Nephron progenitor cell (in vitro differentiated cells): ENCODE measurements around the gene EBNA1BP2.

Experiments
- DNase-seq: peaks from one replicate; pipeline ENCODE4 v3.0.0; 2021
- H3K27ac Mint-ChIP-seq: 2 replicates; pipeline ENCODE4 v1.8.0; 2021; ENCODE audit warnings: mild to moderate bottlenecking, moderate library complexity, mixed read lengths
- H3K27me3 Mint-ChIP-seq: 2 replicates; pipeline ENCODE4 v1.8.0; 2021; ENCODE audit warnings: mild to moderate bottlenecking, low read depth, mixed read lengths; ENCODE audit not compliant: poor library complexity
- H3K36me3 Mint-ChIP-seq: 2 replicates; pipeline ENCODE4 v1.8.0; 2021; ENCODE audit warnings: low read depth, mixed read lengths
- H3K4me1 Mint-ChIP-seq: 2 replicates; pipeline ENCODE4 v1.8.0; 2021; ENCODE audit warnings: mixed read lengths
- H3K4me3 Mint-ChIP-seq: 2 replicates; pipeline ENCODE4 v1.8.0; 2021; ENCODE audit warnings: mild to moderate bottlenecking, moderate library complexity, mixed read lengths
- H3K9me3 Mint-ChIP-seq: 2 replicates; pipeline ENCODE4 v1.8.0; 2021; ENCODE audit warnings: mild to moderate bottlenecking, moderate library complexity, mixed read lengths
- CTCF ChIP-seq: fragments of 200-600 bp; sonication (generic); IDR thresholded peaks from 2 replicates; pipeline ENCODE4 v1.5.0; 2021; ENCODE audit warnings: antibody characterized with exemption

The EBNA1BP2 gene

GRCh38 chr1:43135857-43136781 lies 36.0 kb downstream of the EBNA1BP2 start:
- Mint-ChIP-seq H3K9me3 (peaks cover 54% of the 10 kb centered on the region), H3K4me1 (no peaks in the 10 kb centered on the region), H3K36me3 (peaks cover 72% of the 10 kb centered on the region), H3K27ac (peak overlapping the region; percentile 16), H3K4me3 (no peak overlapping the region), H3K27me3 (peaks cover 8% of the 10 kb centered on the region)
- no peak for DNase-seq
- TF ChIP-seq CTCF, result no peak

- H3K27ac Mint-ChIP-seq, result no peak overlapping the region
- peaks cover 72% of the 10 kb centered on the region for H3K36me3 Mint-ChIP-seq
- H3K9me3 Mint-ChIP-seq, result peaks cover 42% of the 10 kb centered on the region
Observed at GRCh38 chr1:43134640-43135039, 37.5 kb downstream of the EBNA1BP2 start.

GRCh38 chr1:43134068-43134467 lies 38.0 kb downstream of the EBNA1BP2 start:
- TF ChIP-seq CTCF, result no peak
- no peak overlapping the region for H3K4me3 Mint-ChIP-seq
- H3K27me3 Mint-ChIP-seq, result peaks cover 8% of the 10 kb centered on the region
- H3K36me3 Mint-ChIP-seq, result peaks cover 67% of the 10 kb centered on the region
- no peak for DNase-seq
- H3K4me1 Mint-ChIP-seq, result peaks cover 4% of the 10 kb centered on the region
- H3K27ac Mint-ChIP-seq, result no peak overlapping the region
- peaks cover 36% of the 10 kb centered on the region for H3K9me3 Mint-ChIP-seq

More at GRCh38 chr1:43134640-43135039, 37.5 kb downstream of the EBNA1BP2 start:
- TF ChIP-seq CTCF, result no peak
- no peak for DNase-seq
- peaks cover 4% of the 10 kb centered on the region for H3K4me1 Mint-ChIP-seq
- H3K4me3 Mint-ChIP-seq, result no peak overlapping the region
- peaks cover 8% of the 10 kb centered on the region for H3K27me3 Mint-ChIP-seq

- H3K36me3 Mint-ChIP-seq, result peaks cover 72% of the 10 kb centered on the region
- peaks cover 52% of the 10 kb centered on the region for H3K9me3 Mint-ChIP-seq
- H3K27ac Mint-ChIP-seq, result peak overlapping the region; percentile 17
- no peak for TF ChIP-seq CTCF
- H3K4me3 Mint-ChIP-seq, result no peak overlapping the region
- DNase-seq, result no peak
- no peaks in the 10 kb centered on the region for H3K27me3 Mint-ChIP-seq
- peaks cover 4% of the 10 kb centered on the region for H3K4me1 Mint-ChIP-seq
Observed at GRCh38 chr1:43129426-43129825, 42.7 kb downstream of the EBNA1BP2 start.

GRCh38 chr1:43128816-43129215 lies 43.3 kb downstream of the EBNA1BP2 start:
- H3K27ac Mint-ChIP-seq, result no peak overlapping the region
- no peak for DNase-seq
- no peaks in the 10 kb centered on the region for H3K27me3 Mint-ChIP-seq
- H3K9me3 Mint-ChIP-seq, result peaks cover 51% of the 10 kb centered on the region
- peaks cover 72% of the 10 kb centered on the region for H3K36me3 Mint-ChIP-seq
- no peak for TF ChIP-seq CTCF
- H3K4me1 Mint-ChIP-seq, result peaks cover 4% of the 10 kb centered on the region
- H3K4me3 Mint-ChIP-seq, result no peak overlapping the region

- no peak for TF ChIP-seq CTCF
- Mint-ChIP-seq H3K9me3 (peaks cover 83% of the 10 kb centered on the region), H3K27me3 (no peaks in the 10 kb centered on the region), H3K36me3 (peaks cover 63% of the 10 kb centered on the region), H3K27ac (no peak overlapping the region), H3K4me3 (no peak overlapping the region), H3K4me1 (peaks cover 19% of the 10 kb centered on the region)
- no peak for DNase-seq
Observed at GRCh38 chr1:43123031-43123430, 49.1 kb downstream of the EBNA1BP2 start.
